ENCODE results near the gene MTUS2.

Gene MTUS2

DNA sequence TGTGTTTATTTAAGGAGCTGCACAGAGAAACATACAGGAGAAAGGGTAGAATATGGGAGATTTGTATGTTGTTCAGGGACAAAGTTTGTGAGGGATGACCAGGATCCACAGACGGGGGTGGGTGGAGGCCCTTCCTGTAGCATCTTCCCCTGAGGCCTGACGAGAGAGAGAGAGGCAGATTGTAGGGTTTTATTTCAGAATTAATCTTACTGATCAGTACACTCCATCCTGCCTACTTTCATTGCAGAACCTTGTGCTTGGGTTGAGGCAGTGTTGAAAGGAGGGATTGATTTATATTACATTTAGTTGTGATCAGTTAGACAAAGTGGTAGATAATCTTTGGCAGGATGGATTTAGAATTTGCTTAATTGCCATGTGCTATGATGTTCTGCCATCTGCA lies 39.6 kb downstream of the MTUS2 start:
- no peak for DNase-seq

DNA sequence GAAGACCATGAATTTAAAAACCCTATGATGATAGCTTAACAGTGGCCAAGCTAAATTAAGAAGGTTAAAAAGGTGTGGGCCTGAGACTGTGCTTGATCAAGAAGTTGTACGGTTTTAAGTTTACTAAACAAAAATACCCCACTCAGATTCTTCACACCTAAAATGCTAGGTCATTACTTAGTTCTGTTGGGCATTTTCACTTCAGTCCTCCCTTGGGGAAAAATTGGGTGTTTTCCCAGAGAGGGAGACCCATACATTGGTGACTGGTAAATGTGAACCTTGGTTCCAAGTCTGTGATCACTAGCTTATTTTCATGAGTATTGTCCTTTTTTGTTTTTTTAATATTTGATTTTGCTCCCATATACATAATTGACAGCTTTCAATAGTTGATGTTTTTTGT lies 44.4 kb downstream of the MTUS2 start:
- DNase-seq, result no peak

GRCh38 chr13:28865149-28865744 lies 45.1 kb downstream of the MTUS2 start:
- DNase-seq, result no peak

- no peak for DNase-seq
Observed at GRCh38 chr13:28865951-28866350, 45.8 kb downstream of the MTUS2 start.

DNA sequence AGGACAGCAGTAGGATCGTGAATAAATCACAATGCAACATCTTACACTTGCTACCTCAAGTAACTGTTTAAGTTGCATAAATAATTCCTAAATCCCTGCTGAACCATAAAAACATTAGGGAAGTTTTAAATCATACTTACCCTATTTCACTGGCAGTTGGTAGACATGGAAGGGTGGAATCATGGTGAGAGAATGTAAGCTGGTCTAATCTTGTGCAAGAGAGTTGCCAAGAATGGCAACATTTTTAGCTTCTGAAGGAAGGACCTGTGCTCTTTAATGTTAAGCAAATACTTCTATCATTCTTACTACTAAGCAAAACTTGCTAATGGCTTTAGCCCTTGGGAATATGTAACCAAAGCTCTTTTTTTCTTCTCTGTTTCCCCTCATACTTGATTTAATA lies 46.8 kb downstream of the MTUS2 start:
- no peak for DNase-seq

GRCh38 chr13:28867564-28867963 lies 47.4 kb downstream of the MTUS2 start:
- no peak for DNase-seq

- no peak for DNase-seq
Observed at GRCh38 chr13:28872427-28873176, 52.5 kb downstream of the MTUS2 start.

- DNase-seq, result no peak
Observed at GRCh38 chr13:28875846-28876615, 55.9 kb downstream of the MTUS2 start.

GRCh38 chr13:28877408-28877807 lies 57.3 kb downstream of the MTUS2 start:
- DNase-seq, result no peak

DNA sequence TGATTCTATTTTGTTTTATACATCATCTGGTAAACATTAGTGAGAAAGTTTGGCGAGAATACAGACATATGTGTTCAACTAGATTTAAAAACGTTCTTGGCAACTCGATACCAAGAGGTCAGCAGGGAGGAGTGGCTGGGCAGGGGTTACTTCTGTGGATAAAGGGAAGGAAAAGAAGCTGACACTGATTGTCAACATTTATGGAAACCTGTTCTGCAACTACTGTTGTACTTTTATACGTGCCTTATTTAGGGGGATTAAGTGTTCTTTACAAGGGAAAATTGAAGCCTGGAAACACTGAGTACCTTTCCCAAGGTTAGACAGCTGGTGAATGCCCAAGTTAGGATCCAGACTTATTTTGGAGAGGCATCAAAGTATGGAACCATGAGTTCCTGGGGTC lies 65.0 kb downstream of the MTUS2 start:
- no peak for DNase-seq

- no peak for DNase-seq
Observed at GRCh38 chr13:28889086-28889732, 69.1 kb downstream of the MTUS2 start.

DNA sequence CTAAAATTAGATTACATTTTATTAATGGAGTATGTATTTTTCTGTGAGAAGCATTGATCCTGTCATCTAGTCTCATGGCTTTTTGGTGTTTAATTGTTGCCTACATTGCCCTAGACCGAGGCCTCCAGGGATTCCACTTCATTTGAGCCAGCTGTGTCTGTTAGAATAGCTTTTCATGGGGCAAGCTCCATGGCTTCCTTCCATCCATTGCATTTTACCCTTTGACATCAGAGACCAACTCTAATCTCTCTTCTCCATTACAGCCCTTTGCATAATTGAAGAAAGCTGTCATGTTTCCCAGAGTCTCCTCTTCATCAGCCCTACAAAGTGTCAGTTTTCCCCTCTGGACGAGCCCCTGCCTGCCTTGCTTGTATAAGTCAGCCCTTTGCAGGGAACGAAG lies 70.6 kb downstream of the MTUS2 start:
- DNase-seq, result no peak

DNA sequence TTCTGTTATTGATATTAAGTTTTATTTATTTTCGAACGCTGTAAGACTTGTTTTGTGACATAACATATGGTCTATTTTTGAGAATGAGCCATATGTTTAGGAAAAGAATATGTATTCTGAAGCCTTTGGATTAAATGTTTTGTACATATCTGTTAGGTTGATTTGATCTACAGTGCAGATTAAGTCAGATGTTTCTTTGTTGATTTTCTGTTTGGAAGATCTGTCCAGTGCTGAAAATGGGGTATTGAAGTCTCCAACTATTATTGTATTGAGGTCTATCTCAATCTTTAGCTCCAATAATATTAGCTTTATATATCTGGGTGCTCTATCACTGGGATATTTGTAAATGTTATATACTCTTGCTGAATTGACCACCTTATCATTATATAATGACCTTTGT lies 97.9 kb downstream of the MTUS2 start:
- DNase-seq, result no peak

DNA sequence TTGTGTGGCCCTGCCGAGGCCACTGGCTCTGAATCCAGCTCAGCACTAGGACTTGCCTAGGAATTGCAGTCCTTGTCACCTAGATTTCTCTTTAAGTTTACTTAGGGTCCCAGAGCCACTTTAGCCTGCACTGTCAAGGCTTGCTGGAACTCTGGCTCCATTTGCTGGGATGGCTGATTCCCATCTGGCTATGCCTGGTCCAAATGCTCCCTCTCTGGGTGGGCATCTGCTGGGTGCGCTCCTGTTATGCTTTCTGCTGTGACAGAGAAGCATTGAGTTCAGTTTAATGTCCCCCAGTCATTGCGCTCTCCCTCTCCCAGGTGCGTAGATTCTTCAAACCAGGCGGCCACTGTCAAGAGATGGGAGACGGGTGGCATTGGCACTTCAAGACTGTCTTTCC lies 102.2 kb downstream of the MTUS2 start:
- no peak for DNase-seq

- DNase-seq, result no peak
Observed at GRCh38 chr13:28935104-28935503, 115.0 kb downstream of the MTUS2 start.

DNA sequence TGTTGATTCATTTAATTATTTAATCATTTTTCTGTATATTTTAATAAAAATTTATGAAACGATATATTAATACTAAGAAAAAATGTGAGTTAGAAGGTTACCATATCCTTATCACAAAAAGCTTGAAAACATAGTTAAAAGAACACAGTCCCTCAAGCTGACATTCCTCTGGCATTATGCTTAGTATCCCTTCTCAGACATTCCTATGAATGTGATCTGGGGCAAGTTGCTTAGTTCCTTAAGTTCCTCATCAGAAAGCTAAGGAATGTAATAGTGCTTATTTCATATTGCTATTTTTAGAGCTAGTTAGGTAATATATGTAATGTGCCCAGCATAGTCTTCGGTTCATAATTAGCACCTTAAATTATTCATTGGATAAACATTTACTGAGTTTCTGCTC lies 122.8 kb downstream of the MTUS2 start:
- DNase-seq, result no peak

GRCh38 chr13:28953714-28954418 lies 133.7 kb downstream of the MTUS2 start:
- DNase-seq, result no peak

- no peak for DNase-seq
Observed at GRCh38 chr13:28954419-28954725, 134.2 kb downstream of the MTUS2 start.

DNA sequence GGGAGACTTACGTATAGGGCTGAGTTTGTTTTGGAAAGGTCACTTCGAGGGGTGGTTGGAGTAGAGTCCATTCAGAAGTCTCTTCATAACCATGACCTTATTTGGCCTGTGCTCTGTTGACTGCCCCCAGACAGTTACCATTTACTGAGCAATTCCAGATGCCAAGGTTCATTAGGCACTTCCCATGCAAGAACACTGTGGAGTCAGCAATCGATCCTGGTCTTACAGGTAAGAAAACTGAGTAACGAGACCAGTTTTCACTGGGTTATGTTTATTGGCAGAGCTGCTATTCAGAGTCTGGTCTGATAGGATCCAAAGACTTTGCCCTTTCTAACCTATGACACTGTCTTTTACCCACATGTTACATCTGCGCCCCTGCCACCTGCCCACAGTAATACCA lies 134.7 kb downstream of the MTUS2 start:
- DNase-seq, result no peak

DNA sequence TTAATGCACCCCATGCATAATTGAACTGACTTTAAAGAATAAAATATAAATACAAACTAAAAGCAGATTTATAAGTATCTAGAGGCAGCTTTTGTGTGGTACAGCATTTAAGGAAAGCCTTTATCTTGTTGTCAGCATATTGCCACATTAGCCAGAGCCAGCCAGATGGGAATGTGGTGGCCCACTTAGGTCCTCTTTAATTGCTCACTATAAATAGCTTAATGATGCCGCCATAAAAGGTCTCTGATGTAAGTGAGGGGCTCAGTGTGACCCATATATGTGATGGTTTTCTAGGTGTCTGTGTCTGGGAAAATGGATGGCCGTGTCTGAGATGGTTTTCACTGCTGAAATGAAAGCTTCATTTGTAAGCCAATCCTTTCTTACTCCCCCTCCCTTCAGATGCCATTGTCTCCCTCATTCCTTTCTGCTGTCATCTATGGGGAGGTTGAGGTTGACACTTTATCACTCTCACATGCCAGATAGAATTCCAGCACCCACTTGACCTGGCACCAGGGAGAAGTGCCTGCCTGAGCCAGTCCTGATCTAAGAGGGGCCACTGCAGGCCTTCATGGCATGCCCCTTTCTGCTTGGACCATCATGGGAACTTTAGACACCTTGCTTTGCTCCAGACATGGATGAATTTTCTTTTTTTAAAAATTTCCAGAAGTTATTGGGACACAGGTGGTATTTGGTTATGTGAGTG lies 135.3 kb downstream of the MTUS2 start:
- DNase-seq, result no peak

DNA sequence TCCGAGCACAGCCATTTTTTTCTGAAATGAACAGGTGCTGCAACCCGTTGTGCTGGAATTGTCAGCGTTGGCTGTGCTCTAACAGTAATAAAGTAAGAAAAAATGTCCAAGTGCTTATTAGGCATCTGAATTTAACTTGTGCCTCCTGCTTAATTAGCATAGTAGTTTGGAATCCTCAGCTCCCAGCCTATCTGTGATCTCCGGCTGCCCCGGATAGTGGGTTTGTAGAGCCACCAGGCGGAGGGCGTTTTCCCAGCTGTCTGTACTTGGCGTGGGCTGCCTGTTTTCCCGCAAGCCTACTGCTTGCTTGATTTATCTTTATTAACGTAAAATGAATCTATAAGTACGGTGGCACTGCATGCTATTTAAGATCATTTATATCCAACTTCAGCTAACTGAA lies 137.9 kb downstream of the MTUS2 start:
- DNase-seq, result no peak

GRCh38 chr13:28958441-28958840 lies 138.3 kb downstream of the MTUS2 start:
- DNase-seq, result no peak

DNA sequence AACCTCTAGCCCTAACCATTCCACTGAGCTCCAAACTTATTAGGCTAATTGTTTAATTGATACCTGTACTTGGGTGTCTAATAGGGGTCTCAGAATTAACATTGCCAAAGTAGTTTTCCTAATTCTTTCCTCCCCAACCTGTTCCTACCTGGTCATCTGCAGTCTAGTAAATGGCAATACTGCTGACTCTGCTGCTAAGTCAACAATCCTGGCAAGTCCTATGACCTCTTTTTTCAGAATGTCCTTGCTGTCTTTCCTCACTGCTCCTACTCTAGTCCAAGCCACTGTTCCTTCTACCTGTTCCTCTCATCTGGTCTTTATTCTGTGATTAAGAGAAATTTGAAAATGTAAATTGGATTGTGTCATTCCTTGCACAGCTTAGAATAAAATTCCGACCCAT lies 143.9 kb downstream of the MTUS2 start:
- no peak for DNase-seq
